Ovary (tissue), 3 donors: ENCODE data around the gene TRPC4.

Experiments used
- CTCF ChIP-seq, 3 donors: fragments of 450-650 bp in 2 of 3; fragments of 200-600 bp in 1 of 3; IDR thresholded peaks; one replicate each; pipeline versions ENCODE4 v1.5.1 to v1.8.0; 2016 to 2022; ENCODE audit warnings: antibody characterized with exemption in 3 of 3, mild to moderate bottlenecking in 1 of 3
- EP300 ChIP-seq: sonication (generic); formaldehyde crosslinking; IDR thresholded peaks from one replicate; pipeline ENCODE4 v1.6.1; 2017; ENCODE audit warnings: antibody characterized with exemption
- POLR2A ChIP-seq: fragments of 450-650 bp; IDR thresholded peaks from one replicate; pipeline ENCODE4 v1.6.1; 2017; ENCODE audit warnings: antibody characterized with exemption, mild to moderate bottlenecking, moderate library complexity
- donor health status: DM: no; HTN: no; CAD: no.

GRCh38 chr13:37656247-37656940 is 213.2 kb downstream of the TRPC4 start:
- TF ChIP-seq CTCF (IDR thresholded peaks at IDR 0.05) (no peak), POLR2A (no peak), EP300 (no peak)
